GM12873 (cell line): ENCODE data around the gene MRPL38.

Experiments
- CTCF ChIP-seq: IDR thresholded peaks from 2 replicates; pipeline ENCODE4 v1.5.1; 2012; ENCODE audit warnings: low read depth, mild to moderate bottlenecking, moderate library complexity, low read length, control low read depth; ENCODE audit not compliant: insufficient read depth; ENCODE audit errors: missing control alignments

The MRPL38 gene

GRCh38 chr17:75925912-75926311 lies 21.2 kb upstream of the MRPL38 start:
- no peak for TF ChIP-seq CTCF

GRCh38 chr17:75925103-75925502 lies 20.4 kb upstream of the MRPL38 start:
- no peak for TF ChIP-seq CTCF

GRCh38 chr17:75922963-75923874 lies 18.5 kb upstream of the MRPL38 start:
- no peak for TF ChIP-seq CTCF

GRCh38 chr17:75922173-75922961 lies 17.7 kb upstream of the MRPL38 start:
- no peak for TF ChIP-seq CTCF

- TF ChIP-seq CTCF = no peak
Observed at GRCh38 chr17:75921596-75921995, 16.9 kb upstream of the MRPL38 start.

GRCh38 chr17:75920045-75920560 lies 15.4 kb upstream of the MRPL38 start:
- no peak for TF ChIP-seq CTCF

- no peak for TF ChIP-seq CTCF
Observed at GRCh38 chr17:75919611-75920010, 14.9 kb upstream of the MRPL38 start.
